SK-N-SH (cell line): ENCODE results near the gene CTSH. TPM values are rescaled to one million over a fixed set of nuclear protein-coding genes. Genes with fewer than 3 reads are reported as not detected.

Experiments
- CTCF ChIA-PET: fragments of 300-600, 350-600 bp; formaldehyde crosslinking; extraction: SDS; loops from one replicate; lab custom pipeline; 2021; lab: Yijun Ruan, JAX
- POLR2A ChIA-PET: fragments of 350-600 bp; sonication (Branson Sonifier 250); formaldehyde crosslinking; extraction: SDS; loops from one replicate; lab custom pipeline; 2020; ENCODE audit warnings: antibody characterized with exemption, inconsistent platforms; lab: Yijun Ruan, JAX
- DNase-seq: peaks from one replicate; pipeline ENCODE4 v3.0.0; 2012
- H2AFZ ChIP-seq: fragments of 200-600 bp; sonication (generic); 2 replicates; pipeline ENCODE4 v1.8.1; 2016; ENCODE audit warnings: antibody characterized with exemption, mild to moderate bottlenecking, low read depth
- H3F3A ChIP-seq: fragments of 200-600 bp; sonication (generic); replicated peaks from 2 replicates; pipeline ENCODE3; 2016; ENCODE audit warnings: antibody characterized with exemption, mild to moderate bottlenecking; ENCODE audit not compliant: insufficient read depth
- H3K27ac ChIP-seq, 2 experiments: fragments of 200-500 bp in 1 of 2; fragments of 200-600 bp in 1 of 2; sonication (Bioruptor generic) in 1 of 2; sonication (generic), shearing (Covaris generic) in 1 of 2; 2 replicates each; pipeline versions ENCODE4 v1.5.1 to v1.6.1; 2014 to 2016; ENCODE audit warnings: low read depth in 2 of 2, inconsistent platforms in 1 of 2, low read length in 1 of 2, mild to moderate bottlenecking in 1 of 2, mixed read lengths in 1 of 2
- H3K27me3 ChIP-seq: fragments of 200-600 bp; sonication (generic), shearing (Covaris generic); 2 replicates; pipeline ENCODE4 v1.6.1; 2016; ENCODE audit warnings: mixed run types; ENCODE audit not compliant: insufficient read depth
- H3K36me3 ChIP-seq, 2 experiments: fragments of 200-500 bp in 1 of 2; fragments of 200-600 bp in 1 of 2; sonication (Bioruptor generic) in 1 of 2; sonication (generic) in 1 of 2; replicated peaks in 1 of 2; 2 replicates each; pipeline versions ENCODE3 to v1.5.1; 2014 to 2016; ENCODE audit warnings: low read length in 1 of 2, mild to moderate bottlenecking in 1 of 2; ENCODE audit not compliant: insufficient read depth in 2 of 2, control insufficient read depth in 1 of 2
- H3K4me1 ChIP-seq, 2 experiments: fragments of 200-500 bp in 1 of 2; fragments of 200-600 bp in 1 of 2; sonication (Bioruptor generic) in 1 of 2; sonication (generic), shearing (Covaris generic) in 1 of 2; 2 replicates each; pipeline versions ENCODE4 v1.5.1 to v1.6.1; 2014 to 2016; ENCODE audit warnings: low read depth in 1 of 2, low read length in 1 of 2, mixed run types in 1 of 2; ENCODE audit not compliant: insufficient read depth in 2 of 2, control insufficient read depth in 1 of 2
- H3K4me2 ChIP-seq: fragments of 200-600 bp; sonication (generic), shearing (Covaris generic); 2 replicates; pipeline ENCODE4 v1.6.1; 2017; ENCODE audit warnings: mixed run types
- H3K4me3 ChIP-seq, 2 experiments: fragments of 200-500 bp in 1 of 2; fragments of 200-600 bp in 1 of 2; sonication (Bioruptor generic) in 1 of 2; sonication (generic), shearing (Covaris generic) in 1 of 2; 2 replicates each; pipeline versions ENCODE4 v1.5.1 to v1.8.1; 2014 to 2016; ENCODE audit warnings: low read depth in 2 of 2, inconsistent platforms in 1 of 2, low read length in 1 of 2, mild to moderate bottlenecking in 1 of 2, mixed read lengths in 1 of 2, moderate library complexity in 1 of 2
- H3K79me2 ChIP-seq: fragments of 200-600 bp; sonication (generic); 2 replicates; pipeline ENCODE4 v1.8.1; 2017; ENCODE audit warnings: mild to moderate bottlenecking; ENCODE audit not compliant: insufficient read depth
- H3K9ac ChIP-seq: fragments of 200-600 bp; sonication (generic); 2 replicates; pipeline ENCODE4 v1.6.1; 2017; ENCODE audit warnings: mixed run types
- H3K9me2 ChIP-seq: fragments of 200-600 bp; sonication (generic); 2 replicates; pipeline ENCODE4 v1.6.1; 2017; ENCODE audit warnings: mixed run types
- H3K9me3 ChIP-seq: fragments of 200-600 bp; sonication (generic); 2 replicates; pipeline ENCODE4 v1.6.1; 2017; ENCODE audit warnings: mixed run types, mild to moderate bottlenecking, moderate library complexity
- H4K20me1 ChIP-seq: fragments of 200-600 bp; sonication (generic); 2 replicates; pipeline ENCODE4 v1.6.1; 2017; ENCODE audit warnings: mild to moderate bottlenecking, mixed run types; ENCODE audit not compliant: insufficient read depth
- CHD2 ChIP-seq: fragments of 150-350 bp; IDR thresholded peaks from 2 replicates; pipeline ENCODE4 v1.6.1; 2018; ENCODE audit warnings: low read length; ENCODE audit not compliant: partially characterized antibody
- CTCF ChIP-seq: fragments of 200-600 bp; sonication (generic); IDR thresholded peaks from 2 replicates; pipeline ENCODE4 v1.6.1; 2017; ENCODE audit warnings: antibody characterized with exemption, mild to moderate bottlenecking, moderate library complexity
- EP300 ChIP-seq, 2 experiments: IDR thresholded peaks; 2 replicates each; pipeline versions ENCODE4 v1.4.0 to v1.6.1; 2012; ENCODE audit warnings: borderline replicate concordance in 1 of 2, low read depth in 1 of 2, low read length in 1 of 2
- FOSL2 ChIP-seq: IDR thresholded peaks from 2 replicates; pipeline ENCODE4 v1.4.0; 2012; ENCODE audit warnings: low read depth, mild to moderate bottlenecking, moderate library complexity, borderline replicate concordance
- FOXJ3 ChIP-seq: sonication (generic); formaldehyde crosslinking; IDR thresholded peaks from 2 replicates; pipeline ENCODE4 v1.5.1; 2020; ENCODE audit warnings: mild to moderate bottlenecking, missing genetic modification reagents
- JUND ChIP-seq: IDR thresholded peaks from 2 replicates; pipeline ENCODE4 v1.4.0; 2012
- MXI1 ChIP-seq: IDR thresholded peaks from 2 replicates; pipeline ENCODE4 v1.6.1; 2012; ENCODE audit warnings: mild to moderate bottlenecking, low read depth, low read length, improper control_type of control experiment
- NFIC ChIP-seq: IDR thresholded peaks from 2 replicates; pipeline ENCODE4 v1.4.0; 2012; ENCODE audit warnings: borderline replicate concordance
- POLR2AphosphoS5 ChIP-seq: IDR thresholded peaks from 2 replicates; pipeline ENCODE4 v1.6.1; 2012; ENCODE audit warnings: low read depth, low read length
- RAD21 ChIP-seq: IDR thresholded peaks from 2 replicates; pipeline ENCODE4 v1.6.1; 2012; ENCODE audit warnings: mild to moderate bottlenecking, low read length
- RFX5 ChIP-seq: IDR thresholded peaks from 2 replicates; pipeline ENCODE4 v1.6.1; 2012; ENCODE audit warnings: mild to moderate bottlenecking, improper control_type of control experiment, low read length
- SIN3A ChIP-seq: IDR thresholded peaks from 2 replicates; pipeline ENCODE4 v1.6.1; 2012; ENCODE audit warnings: low read depth, mild to moderate bottlenecking, low read length, moderate library complexity, borderline replicate concordance
- TCF12 ChIP-seq: IDR thresholded peaks from 2 replicates; pipeline ENCODE4 v1.4.0; 2012
- YY1 ChIP-seq: IDR thresholded peaks from 2 replicates; pipeline ENCODE4 v1.4.0; 2012; ENCODE audit warnings: low read depth, mild to moderate bottlenecking
- WGBS: methylation state at CpG from one replicate; pipeline ENCODE4 v1.1.6; 2017; ENCODE audit warnings: low lambda C conversion rate; 5-methylcytosine and 5-hydroxymethylcytosine counted together
- polyA plus RNA-seq, 3 experiments: library from polyadenylated mRNA; depleted of rRNA; stranded (reverse); fragments of >200 nt; gene quantifications; 2 replicates each; pipeline ENCODE4 v1.2.3, GENCODE V29; 2012
- TF ChIP-seq, protein P1 (sequence below): IDR thresholded peaks from 2 replicates; pipeline ENCODE4; 2012
- TF ChIP-seq, protein P2 (sequence below): fragments of 150-350 bp; IDR thresholded peaks from 2 replicates; pipeline ENCODE4 v1.6.1; 2017; ENCODE audit warnings: antibody characterized with exemption, low read length, low read depth, borderline replicate concordance
- TF ChIP-seq, protein P3 (sequence below): IDR thresholded peaks from 2 replicates; pipeline ENCODE4 v1.4.0; 2012; ENCODE audit warnings: low read depth, borderline replicate concordance

Gene CTSH
- polyA plus RNA-seq, 1 of the 3 experiments (the other 2 are of a cell fraction): 22.7 TPM

DNA sequence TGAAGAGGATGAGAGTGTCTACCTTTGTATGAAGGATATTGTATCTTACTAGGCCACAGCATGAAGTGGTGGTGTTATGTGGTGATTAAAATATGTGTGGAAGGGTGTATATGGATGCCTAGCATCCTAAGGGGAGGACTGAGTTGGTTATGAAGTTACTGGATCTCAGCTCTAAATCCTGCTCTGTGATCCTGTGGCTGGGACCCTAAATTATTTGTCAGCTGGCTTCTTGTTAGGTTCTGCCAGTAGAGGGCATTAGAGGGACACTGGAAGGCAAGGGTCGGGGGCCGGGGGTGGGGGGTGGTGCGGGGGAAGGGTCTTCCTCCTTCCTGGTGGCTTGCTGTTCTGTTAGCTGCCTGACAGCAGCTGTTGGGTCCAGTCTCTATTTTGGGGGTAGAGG is 37.3 kb downstream of the CTSH start:
- peaks cover 72 to 76% of the 10 kb centered on the region in 2 experiments for H3K36me3 ChIP-seq
- CTCF ChIA-PET: interaction anchor here (0.6 to 5.4 kb wide), 21 partner anchors 11 to 300 kb away, joined by 3 to 79 read pairs (median 8); partner anchors contain the start of gene MORF4L1
- TF ChIP-seq NFIC (no peak), EP300 (IDR thresholded peaks at IDR 0.05; ENCODE audit: borderline replicate concordance in 1 of 2, low read depth in 1 of 2, low read length in 1 of 2) (no peak), JUND (no peak), SIN3A (no peak), CTCF (peak; percentile 32), RAD21 (peak; percentile 35; the same call in 1 of the 2 replicates), RFX5 (no peak), YY1 (no peak), FOSL2 (no peak), FOXJ3 (CRISPR knock-in tag) (no peak), CHD2 (no peak), TCF12 (no peak), POLR2AphosphoS5 (no peak), MXI1 (no peak)
- TF ChIP-seq, protein P1, sequence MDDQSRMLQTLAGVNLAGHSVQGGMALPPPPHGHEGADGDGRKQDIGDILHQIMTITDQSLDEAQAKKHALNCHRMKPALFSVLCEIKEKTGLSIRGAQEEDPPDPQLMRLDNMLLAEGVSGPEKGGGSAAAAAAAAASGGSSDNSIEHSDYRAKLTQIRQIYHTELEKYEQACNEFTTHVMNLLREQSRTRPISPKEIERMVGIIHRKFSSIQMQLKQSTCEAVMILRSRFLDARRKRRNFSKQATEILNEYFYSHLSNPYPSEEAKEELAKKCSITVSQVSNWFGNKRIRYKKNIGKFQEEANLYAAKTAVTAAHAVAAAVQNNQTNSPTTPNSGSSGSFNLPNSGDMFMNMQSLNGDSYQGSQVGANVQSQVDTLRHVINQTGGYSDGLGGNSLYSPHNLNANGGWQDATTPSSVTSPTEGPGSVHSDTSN: no peak
- TF ChIP-seq, protein P2, sequence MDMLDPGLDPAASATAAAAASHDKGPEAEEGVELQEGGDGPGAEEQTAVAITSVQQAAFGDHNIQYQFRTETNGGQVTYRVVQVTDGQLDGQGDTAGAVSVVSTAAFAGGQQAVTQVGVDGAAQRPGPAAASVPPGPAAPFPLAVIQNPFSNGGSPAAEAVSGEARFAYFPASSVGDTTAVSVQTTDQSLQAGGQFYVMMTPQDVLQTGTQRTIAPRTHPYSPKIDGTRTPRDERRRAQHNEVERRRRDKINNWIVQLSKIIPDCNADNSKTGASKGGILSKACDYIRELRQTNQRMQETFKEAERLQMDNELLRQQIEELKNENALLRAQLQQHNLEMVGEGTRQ: no peak
- TF ChIP-seq, protein P3, sequence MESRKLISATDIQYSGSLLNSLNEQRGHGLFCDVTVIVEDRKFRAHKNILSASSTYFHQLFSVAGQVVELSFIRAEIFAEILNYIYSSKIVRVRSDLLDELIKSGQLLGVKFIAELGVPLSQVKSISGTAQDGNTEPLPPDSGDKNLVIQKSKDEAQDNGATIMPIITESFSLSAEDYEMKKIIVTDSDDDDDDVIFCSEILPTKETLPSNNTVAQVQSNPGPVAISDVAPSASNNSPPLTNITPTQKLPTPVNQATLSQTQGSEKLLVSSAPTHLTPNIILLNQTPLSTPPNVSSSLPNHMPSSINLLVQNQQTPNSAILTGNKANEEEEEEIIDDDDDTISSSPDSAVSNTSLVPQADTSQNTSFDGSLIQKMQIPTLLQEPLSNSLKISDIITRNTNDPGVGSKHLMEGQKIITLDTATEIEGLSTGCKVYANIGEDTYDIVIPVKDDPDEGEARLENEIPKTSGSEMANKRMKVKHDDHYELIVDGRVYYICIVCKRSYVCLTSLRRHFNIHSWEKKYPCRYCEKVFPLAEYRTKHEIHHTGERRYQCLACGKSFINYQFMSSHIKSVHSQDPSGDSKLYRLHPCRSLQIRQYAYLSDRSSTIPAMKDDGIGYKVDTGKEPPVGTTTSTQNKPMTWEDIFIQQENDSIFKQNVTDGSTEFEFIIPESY: no peak
- TF ChIP-seq, all 33 proteins: peak for 2
- DNase-seq: peak; percentile 62
- H3K9me2 ChIP-seq: no peaks in the 10 kb centered on the region
- peaks cover 74% of the 10 kb centered on the region; the same call in 1 of the 2 replicates for H3K79me2 ChIP-seq
- no peak overlapping the region for H3K4me3 ChIP-seq
- no peak overlapping the region for H3K4me2 ChIP-seq
- no peak overlapping the region for H2AFZ ChIP-seq
- H3K27ac ChIP-seq: no peak overlapping the region
- H3K27me3 ChIP-seq: no peaks in the 10 kb centered on the region
- peaks cover 76% of the 10 kb centered on the region for H4K20me1 ChIP-seq
- POLR2A ChIA-PET: no interaction called here
- WGBS: no CpG with 5 or more reads among the region's 3 CpGs
- peaks cover 45% of the 10 kb centered on the region for H3F3A ChIP-seq
- no peak overlapping the region for H3K9ac ChIP-seq
- peaks cover 0 to 18% of the 10 kb centered on the region in 2 experiments; a peak in 3 of 4 replicates for H3K4me1 ChIP-seq
- H3K9me3 ChIP-seq: no peaks in the 10 kb centered on the region
